Lung (tissue), 12 donors: Measurements from ENCODE around the gene PCK1. TPM values are rescaled to one million over a fixed set of nuclear protein-coding genes. Genes with fewer than 3 reads are reported as not detected.

ENCODE experiments used
- ATAC-seq: fragments of 200-7000 bp; cut with Tn5 transposase; one replicate; pipeline ENCODE4 v1.9.1; 2020; ENCODE audit warnings: moderate number of reproducible peaks; ENCODE audit not compliant: insufficient read depth, low FRiP score
- DNase-seq, 3 donors: peaks; one replicate each; pipeline ENCODE4 v3.0.0-alpha.2; 2013 to 2017
- H3K27ac ChIP-seq, 2 donors: one replicate each; pipeline ENCODE4 v1.5.1; 2013; ENCODE audit warnings: mild to moderate bottlenecking in 2 of 2, moderate library complexity in 2 of 2, control low read depth in 1 of 2, inconsistent platforms in 1 of 2, low read depth in 1 of 2, low read length in 1 of 2
- H3K27me3 ChIP-seq, 3 donors: one replicate each; pipeline ENCODE4 v1.5.1; 2013; ENCODE audit warnings: low read length in 2 of 3; ENCODE audit not compliant: control insufficient read depth in 3 of 3, insufficient read depth in 3 of 3
- H3K36me3 ChIP-seq, 4 donors: one replicate each; pipeline ENCODE4 v1.5.1; 2013; ENCODE audit warnings: low read length in 4 of 4, mild to moderate bottlenecking in 1 of 4, moderate library complexity in 1 of 4; ENCODE audit not compliant: control insufficient read depth in 4 of 4, insufficient read depth in 4 of 4
- H3K4me1 ChIP-seq, 5 donors: one replicate each; pipeline ENCODE4 v1.5.1; 2013; ENCODE audit warnings: low read length in 5 of 5, mild to moderate bottlenecking in 2 of 5, moderate library complexity in 1 of 5; ENCODE audit not compliant: control insufficient read depth in 5 of 5, insufficient read depth in 5 of 5
- H3K4me3 ChIP-seq: one replicate; pipeline ENCODE4 v1.5.1; 2013; ENCODE audit warnings: mild to moderate bottlenecking, control low read depth, moderate library complexity
- H3K9ac ChIP-seq, 2 donors: one replicate each; pipeline ENCODE4 v1.5.1; 2013; ENCODE audit warnings: low read length in 2 of 2, control low read depth in 1 of 2; ENCODE audit not compliant: insufficient read depth in 1 of 2
- H3K9me3 ChIP-seq, 4 donors: one replicate each; pipeline ENCODE4 v1.5.1; 2013; ENCODE audit warnings: low read length in 3 of 4, mild to moderate bottlenecking in 1 of 4, moderate library complexity in 1 of 4; ENCODE audit not compliant: control insufficient read depth in 4 of 4, insufficient read depth in 3 of 4
- CTCF ChIP-seq: IDR thresholded peaks from 2 replicates; pipeline ENCODE4 v1.5.1; 2012; ENCODE audit warnings: mild to moderate bottlenecking; ENCODE audit errors: control extremely low read depth, extremely low read depth
- whole genome bisulfite sequencing, 2 donors: extraction: QIAGEN DNeasy Blood & Tissue Kit; methylation state at CpG; one replicate each; pipeline ENCODE4 v1.1.7; 2013; 5-methylcytosine and 5-hydroxymethylcytosine counted together
- polyA plus RNA-seq, 2 donors: library from polyadenylated mRNA; stranded (reverse); fragments of 200-250 nt; gene quantifications; one replicate each; pipeline ENCODE4 v1.2.1, GENCODE V29; 2013
- total RNA-seq, 2 donors: library from RNA; depleted of rRNA in 1 of 2; stranded (reverse); fragments of >200 nt in 1 of 2; gene quantifications; one replicate each; pipeline ENCODE4 v1.2.1, GENCODE V29; 2014 to 2021
- donor health status: control.
- donor health status: control.
- donor health status: Bipolar disorder and iron deficiency.
- donor health status: healthy.
- donor health status: DM: yes; HTN: yes; CAD: no.

Gene PCK1
- total and polyA plus RNA-seq, 4 donors, result 0.05 to 1.7 (median 0.55) TPM

GRCh38 chr20:57598060-57598459 is 37.1 kb downstream of the PCK1 start:
- TF ChIP-seq CTCF, result no peak
- Histone ChIP-seq H3K4me1 (peaks cover 0 to 3% (median 2%) of the 10 kb centered on the region in 5 donors), H3K27me3 (no peaks in the 10 kb centered on the region), H3K36me3 (no peaks in the 10 kb centered on the region), H3K9me3 (peaks cover 0 to 1% (median 0%) of the 10 kb centered on the region in 4 donors), H3K9ac (no peak overlapping the region), H3K4me3 (no peak overlapping the region), H3K27ac (no peak overlapping the region)
- ATAC-seq (no peak), DNase-seq (no peak)
- 69 to 79% methylated on average over 10 of the region's 10 CpGs for WGBS, 2 donors

GRCh38 chr20:57598491-57598890 is 37.6 kb downstream of the PCK1 start:
- no peak for DNase-seq
- WGBS, 2 donors, result 86 to 91% methylated on average over 5 of the region's 5 CpGs
- Histone ChIP-seq H3K4me3 (no peak overlapping the region), H3K27ac (no peak overlapping the region), H3K9ac (no peak overlapping the region), H3K4me1 (peaks cover 0 to 3% (median 0%) of the 10 kb centered on the region in 5 donors), H3K36me3 (no peaks in the 10 kb centered on the region), H3K27me3 (no peaks in the 10 kb centered on the region), H3K9me3 (peaks cover 0 to 1% (median 0%) of the 10 kb centered on the region in 4 donors)
- ATAC-seq, result no peak
- no peak for TF ChIP-seq CTCF

GRCh38 chr20:57600320-57601210 is 39.7 kb downstream of the PCK1 start:
- TF ChIP-seq CTCF, result no peak
- WGBS, 2 donors, result 87 to 90% methylated on average over 13 of the region's 13 CpGs
- Histone ChIP-seq H3K36me3 (no peaks in the 10 kb centered on the region), H3K27me3 (no peaks in the 10 kb centered on the region), H3K4me1 (peaks cover 0 to 3% (median 0%) of the 10 kb centered on the region in 5 donors), H3K4me3 (no peak overlapping the region), H3K27ac (no peak overlapping the region), H3K9me3 (peaks cover 0 to 1% (median 0%) of the 10 kb centered on the region in 4 donors), H3K9ac (no peak overlapping the region)
- DNase-seq, result no peak
- ATAC-seq, result no peak
